Sigmoid colon (tissue), 7 donors: Measurements from ENCODE around the gene TESMIN. TPM values are rescaled to one million over a fixed set of nuclear protein-coding genes. Genes with fewer than 3 reads are reported as not detected.

Experiments used
- DNase-seq: peaks from one replicate; pipeline ENCODE4 v3.0.0-alpha.2; 2019
- H3K27ac ChIP-seq, 4 donors: fragments of 200-600 bp; sonication (generic); one replicate each; pipeline ENCODE4 v1.5.1; 2016 to 2019; ENCODE audit warnings: mild to moderate bottlenecking in 1 of 4
- H3K27me3 ChIP-seq, 3 donors: fragments of 200-600 bp; sonication (generic); one replicate each; pipeline ENCODE4 v1.5.1; 2019; ENCODE audit warnings: mild to moderate bottlenecking in 1 of 3
- H3K36me3 ChIP-seq, 4 donors: fragments of 200-600 bp; sonication (generic); one replicate each; pipeline ENCODE4 v1.5.1; 2016 to 2019
- H3K4me1 ChIP-seq, 4 donors: fragments of 200-600 bp; sonication (generic); one replicate each; pipeline ENCODE4 v1.5.1; 2017 to 2019
- H3K4me3 ChIP-seq, 4 donors: fragments of 200-600 bp; sonication (generic); one replicate each; pipeline ENCODE4 v1.5.1; 2017 to 2019; ENCODE audit warnings: mild to moderate bottlenecking in 2 of 4, moderate library complexity in 1 of 4
- H3K9me3 ChIP-seq, 4 donors: fragments of 200-600 bp in 3 of 4; sonication (generic) in 3 of 4; one replicate each; pipeline versions ENCODE4 v1.5.1 to v1.6.1; 2013 to 2019
- EP300 ChIP-seq, 4 donors: sonication (generic); formaldehyde crosslinking; IDR thresholded peaks; one replicate each; pipeline ENCODE4 v1.6.1; 2017; ENCODE audit warnings: antibody characterized with exemption in 4 of 4
- POLR2A ChIP-seq, 2 donors: fragments of 450-650 bp; IDR thresholded peaks; one replicate each; pipeline ENCODE4 v1.6.1; 2016; ENCODE audit warnings: antibody characterized with exemption in 2 of 2, mild to moderate bottlenecking in 2 of 2, moderate library complexity in 2 of 2
- POLR2AphosphoS5 ChIP-seq, 4 donors: sonication (generic); formaldehyde crosslinking; IDR thresholded peaks; one replicate each; pipeline ENCODE4 v1.6.1; 2017; ENCODE audit warnings: antibody characterized with exemption in 4 of 4
- WGBS, 2 donors: extraction: QIAGEN DNeasy Blood & Tissue Kit; methylation state at CpG; one replicate each; pipeline ENCODE4 v1.1.7; 2013; 5-methylcytosine and 5-hydroxymethylcytosine counted together
- intact Hi-C: fragments of 100-400 bp; cut with DNase I; formaldehyde crosslinking; loops from one replicate; pipeline ENCODE4 v1.15.1; 2023
- polyA plus RNA-seq, 3 donors: library from polyadenylated mRNA; stranded (reverse); fragments of 200-250 nt; gene quantifications; one replicate each; pipeline ENCODE4 v1.2.3, GENCODE V29; 2013
- total RNA-seq, 4 donors: library from RNA; depleted of rRNA; stranded (reverse); fragments of >200 nt; gene quantifications; one replicate each; pipeline ENCODE4 v1.1.0, GENCODE V29; 2016
- TF ChIP-seq, protein P1 (sequence below), 4 experiments: fragments of 450-650 bp in 3 of 4; fragments of 200-600 bp in 1 of 4; IDR thresholded peaks; one replicate each; pipeline ENCODE4 v1.5.1; 2016 to 2019; ENCODE audit warnings: antibody characterized with exemption in 4 of 4, mild to moderate bottlenecking in 3 of 4, moderate library complexity in 2 of 4
- donor health status: healthy with polysubstance abuse.
- donor health status: Bipolar disorder and iron deficiency.
- donor health status: healthy.

TESMIN gene
- total and polyA plus RNA-seq, 7 donors, result 2.3 to 6.3 (median 4.8) TPM; not detected in 4

GRCh38 chr11:68683536-68684384 is 67.6 kb downstream of the TESMIN start:
- no peaks in the 10 kb centered on the region for H3K9me3 ChIP-seq
- DNase-seq, result peak; percentile 57
- H3K4me3 ChIP-seq, result peak overlapping the region in 3 of 4 donors; percentile 32 to 45 (median 43)
- 41 to 51% methylated on average over 37 of the region's 37 CpGs for WGBS, 2 donors
- peaks cover 26 to 61% (median 36%) of the 10 kb centered on the region in 3 donors for H3K27me3 ChIP-seq
- TF ChIP-seq POLR2A (IDR thresholded peaks at IDR 0.05) (no peak), EP300 (IDR thresholded peaks at IDR 0.05) (no peak), POLR2AphosphoS5 (IDR thresholded peaks at IDR 0.05) (no peak)
- TF ChIP-seq, protein P1, sequence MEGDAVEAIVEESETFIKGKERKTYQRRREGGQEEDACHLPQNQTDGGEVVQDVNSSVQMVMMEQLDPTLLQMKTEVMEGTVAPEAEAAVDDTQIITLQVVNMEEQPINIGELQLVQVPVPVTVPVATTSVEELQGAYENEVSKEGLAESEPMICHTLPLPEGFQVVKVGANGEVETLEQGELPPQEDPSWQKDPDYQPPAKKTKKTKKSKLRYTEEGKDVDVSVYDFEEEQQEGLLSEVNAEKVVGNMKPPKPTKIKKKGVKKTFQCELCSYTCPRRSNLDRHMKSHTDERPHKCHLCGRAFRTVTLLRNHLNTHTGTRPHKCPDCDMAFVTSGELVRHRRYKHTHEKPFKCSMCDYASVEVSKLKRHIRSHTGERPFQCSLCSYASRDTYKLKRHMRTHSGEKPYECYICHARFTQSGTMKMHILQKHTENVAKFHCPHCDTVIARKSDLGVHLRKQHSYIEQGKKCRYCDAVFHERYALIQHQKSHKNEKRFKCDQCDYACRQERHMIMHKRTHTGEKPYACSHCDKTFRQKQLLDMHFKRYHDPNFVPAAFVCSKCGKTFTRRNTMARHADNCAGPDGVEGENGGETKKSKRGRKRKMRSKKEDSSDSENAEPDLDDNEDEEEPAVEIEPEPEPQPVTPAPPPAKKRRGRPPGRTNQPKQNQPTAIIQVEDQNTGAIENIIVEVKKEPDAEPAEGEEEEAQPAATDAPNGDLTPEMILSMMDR (IDR thresholded peaks at IDR 0.05), result no peak
- intact Hi-C loops, result no loop called here
- peaks cover 0 to 14% (median 13%) of the 10 kb centered on the region in 4 donors for H3K4me1 ChIP-seq
- H3K27ac ChIP-seq, result no peak overlapping the region
- H3K36me3 ChIP-seq, result no peaks in the 10 kb centered on the region

GRCh38 chr11:68683121-68683520 is 68.2 kb downstream of the TESMIN start:
- Histone ChIP-seq H3K4me3 (no peak overlapping the region), H3K27ac (no peak overlapping the region), H3K9me3 (no peaks in the 10 kb centered on the region), H3K36me3 (no peaks in the 10 kb centered on the region), H3K4me1 (peaks cover 0 to 14% (median 13%) of the 10 kb centered on the region in 4 donors), H3K27me3 (peaks cover 26 to 55% (median 36%) of the 10 kb centered on the region in 3 donors)
- peak; percentile 34 for DNase-seq
- WGBS, 2 donors, result 76 to 80% methylated on average over 7 of the region's 7 CpGs
- intact Hi-C loops, result no loop called here
- TF ChIP-seq POLR2AphosphoS5 (IDR thresholded peaks at IDR 0.05), result no peak
- no peak for TF ChIP-seq EP300 (IDR thresholded peaks at IDR 0.05)
- TF ChIP-seq POLR2A (IDR thresholded peaks at IDR 0.05), result no peak
- TF ChIP-seq, protein P1 (IDR thresholded peaks at IDR 0.05), result no peak

- intact Hi-C loops, result no loop called here
- no peak overlapping the region for H3K27ac ChIP-seq
- no peaks in the 10 kb centered on the region for H3K9me3 ChIP-seq
- peaks cover 26 to 50% (median 36%) of the 10 kb centered on the region in 3 donors for H3K27me3 ChIP-seq
- whole genome bisulfite sequencing, 2 donors, result 73 to 78% methylated on average over 9 of the region's 9 CpGs
- peak; percentile 52 for DNase-seq
- H3K4me1 ChIP-seq, result peaks cover 0 to 17% (median 14%) of the 10 kb centered on the region in 4 donors
- TF ChIP-seq, protein P1 (IDR thresholded peaks at IDR 0.05), result no peak
- TF ChIP-seq POLR2A (IDR thresholded peaks at IDR 0.05) (no peak), POLR2AphosphoS5 (IDR thresholded peaks at IDR 0.05) (no peak), EP300 (IDR thresholded peaks at IDR 0.05) (no peak)
- H3K36me3 ChIP-seq, result no peaks in the 10 kb centered on the region
- no peak overlapping the region for H3K4me3 ChIP-seq
Measured at GRCh38 chr11:68682531-68682961, 68.8 kb downstream of the TESMIN start.

DNA sequence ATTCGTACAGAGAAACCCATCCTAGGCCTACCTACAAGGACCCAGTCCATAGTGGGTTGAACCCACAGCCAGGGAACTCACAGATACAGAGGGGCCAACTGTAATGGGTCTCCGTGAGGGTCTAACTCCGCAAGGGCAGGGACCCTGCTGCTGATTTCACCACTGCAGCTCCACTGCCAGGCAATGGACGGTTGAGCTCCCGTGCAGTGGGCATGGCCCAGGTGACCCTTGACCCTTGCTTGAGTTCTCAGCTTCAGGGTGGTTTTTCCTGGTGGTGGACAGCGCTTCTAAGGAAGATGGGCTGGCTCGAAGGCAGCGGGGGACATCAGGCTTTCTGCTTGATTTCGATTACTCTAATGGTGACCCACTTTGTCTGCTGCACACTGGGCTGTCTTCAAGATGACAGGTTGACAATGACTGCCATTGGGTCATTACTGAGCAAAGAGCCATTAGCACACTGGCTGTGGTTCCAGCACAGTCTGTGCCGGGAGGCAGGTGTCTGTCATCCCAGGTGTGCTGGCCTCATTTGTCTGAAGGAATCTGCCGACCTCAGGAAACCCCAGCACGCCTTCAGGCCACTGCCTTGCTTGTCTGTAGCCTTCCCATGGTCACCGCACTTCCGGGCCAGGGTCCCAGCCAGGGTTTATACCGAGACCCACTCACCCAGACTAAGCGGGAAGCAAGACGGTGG is 70.6 kb downstream of the TESMIN start:
- TF ChIP-seq EP300 (IDR thresholded peaks at IDR 0.05), result no peak
- TF ChIP-seq, protein P1 (IDR thresholded peaks at IDR 0.05), result no peak
- TF ChIP-seq POLR2A (IDR thresholded peaks at IDR 0.05), result no peak
- no peak for TF ChIP-seq POLR2AphosphoS5 (IDR thresholded peaks at IDR 0.05)
- intact Hi-C loops, result no loop called here
- Histone ChIP-seq H3K4me1 (peaks cover 0 to 20% (median 16%) of the 10 kb centered on the region in 4 donors), H3K9me3 (no peaks in the 10 kb centered on the region), H3K36me3 (no peaks in the 10 kb centered on the region), H3K27me3 (peaks cover 24 to 32% (median 26%) of the 10 kb centered on the region in 3 donors), H3K27ac (no peak overlapping the region), H3K4me3 (no peak overlapping the region)
- WGBS, 2 donors, result 83 to 91% methylated on average over 17 of the region's 17 CpGs
- peak; percentile 52 for DNase-seq
